Measurements from ENCODE around the gene SETD7. TPM values are rescaled to one million over a fixed set of nuclear protein-coding genes. Genes with fewer than 3 reads are reported as not detected.
"Not testable (repeated sequence)": the region's sequence is repeated elsewhere in the genome, so short reads cannot be mapped to it uniquely, and the experiment has no call there.

The SETD7 gene
- total RNA-seq, 4 donors from 2014 or later = 9.3 to 37.1 (median 16.0) TPM

GRCh38 chr4:139469869-139470268 is 86.2 kb downstream of the SETD7 start:
- no peak for DNase-seq
- Histone ChIP-seq H3K4me1 (no peaks in the 10 kb centered on the region), H3K27me3 (no peaks in the 10 kb centered on the region), H3K9me3 (no peaks in the 10 kb centered on the region), H3K27ac (no peak overlapping the region), H3K4me3 (no peak overlapping the region), H3K36me3 (peaks cover 0 to 12% (median 0%) of the 10 kb centered on the region in 3 donors)
- TF ChIP-seq CTCF (IDR thresholded peaks at IDR 0.05) = no peak
- no peak for TF ChIP-seq POLR2A (IDR thresholded peaks at IDR 0.05)

GRCh38 chr4:139469216-139469615 is 86.8 kb downstream of the SETD7 start:
- Histone ChIP-seq H3K9me3 (no peaks in the 10 kb centered on the region), H3K27ac (no peak overlapping the region)
- no peak for DNase-seq

GRCh38 chr4:139468756-139469155 is 87.3 kb downstream of the SETD7 start:
- not testable (repeated sequence) for H3K4me3 ChIP-seq, DNase-seq, H3K27ac ChIP-seq, H3K27me3 ChIP-seq, H3K4me1 ChIP-seq, H3K9me3 ChIP-seq
- H3K36me3 ChIP-seq = peaks cover 0 to 12% (median 0%) of the 10 kb centered on the region in 3 donors

More at GRCh38 chr4:139469216-139469615, 86.8 kb downstream of the SETD7 start:
- Histone ChIP-seq H3K36me3 (peaks cover 0 to 12% (median 0%) of the 10 kb centered on the region in 3 donors), H3K4me3 (no peak overlapping the region), H3K4me1 (no peaks in the 10 kb centered on the region), H3K27me3 (no peaks in the 10 kb centered on the region)
- TF ChIP-seq POLR2A (IDR thresholded peaks at IDR 0.05) (no peak), CTCF (IDR thresholded peaks at IDR 0.05) (no peak)

- TF ChIP-seq POLR2A (IDR thresholded peaks at IDR 0.05) (no peak), CTCF (IDR thresholded peaks at IDR 0.05) (no peak)
- H3K36me3 ChIP-seq = no peaks in the 10 kb centered on the region
- DNase-seq = no peak
- no peaks in the 10 kb centered on the region for H3K9me3 ChIP-seq
- no peaks in the 10 kb centered on the region for H3K27me3 ChIP-seq
- no peaks in the 10 kb centered on the region for H3K4me1 ChIP-seq
- H3K27ac ChIP-seq = no peak overlapping the region
- H3K4me3 ChIP-seq = no peak overlapping the region
Measured at GRCh38 chr4:139465922-139466321, 90.1 kb downstream of the SETD7 start.

- H3K27ac ChIP-seq, H3K4me3 ChIP-seq, H3K9me3 ChIP-seq, DNase-seq, H3K4me1 ChIP-seq, H3K27me3 ChIP-seq, H3K36me3 ChIP-seq: not testable (repeated sequence)
Measured at GRCh38 chr4:139464512-139464911, 91.5 kb downstream of the SETD7 start.

- Histone ChIP-seq H3K9me3 (no peaks in the 10 kb centered on the region), H3K36me3 (no peaks in the 10 kb centered on the region), H3K4me1 (peaks cover 0 to 30% (median 0%) of the 10 kb centered on the region in 4 donors), H3K27me3 (no peaks in the 10 kb centered on the region), H3K4me3 (no peak overlapping the region), H3K27ac (no peak overlapping the region)
- DNase-seq = no peak
- TF ChIP-seq POLR2A (IDR thresholded peaks at IDR 0.05) = no peak
- TF ChIP-seq CTCF (IDR thresholded peaks at IDR 0.05) = no peak
Measured at GRCh38 chr4:139461022-139461628, 94.9 kb downstream of the SETD7 start.

GRCh38 chr4:139460565-139460964 is 95.5 kb downstream of the SETD7 start:
- Histone ChIP-seq H3K4me3 (no peak overlapping the region), H3K27me3 (no peaks in the 10 kb centered on the region), H3K4me1 (peaks cover 0 to 35% (median 0%) of the 10 kb centered on the region in 4 donors), H3K9me3 (no peaks in the 10 kb centered on the region), H3K36me3 (no peaks in the 10 kb centered on the region), H3K27ac (no peak overlapping the region)
- DNase-seq = no peak
- no peak for TF ChIP-seq CTCF (IDR thresholded peaks at IDR 0.05)
- no peak for TF ChIP-seq POLR2A (IDR thresholded peaks at IDR 0.05)

Measured in Peyer's patch (tissue), 4 donors.